DLD1 (cell line): ENCODE data around the gene PRKCSH.
"Not testable (repeated sequence)": the region's sequence is repeated elsewhere in the genome, so short reads cannot be mapped to it uniquely, and the experiment has no call there.

Experiments used
- in situ Hi-C: cut with HindIII; loops from 2 replicates; pipeline ENCODE4 v1.10.0; 2017; ENCODE audit warnings: low sequenced_read_pairs

Gene PRKCSH

DNA sequence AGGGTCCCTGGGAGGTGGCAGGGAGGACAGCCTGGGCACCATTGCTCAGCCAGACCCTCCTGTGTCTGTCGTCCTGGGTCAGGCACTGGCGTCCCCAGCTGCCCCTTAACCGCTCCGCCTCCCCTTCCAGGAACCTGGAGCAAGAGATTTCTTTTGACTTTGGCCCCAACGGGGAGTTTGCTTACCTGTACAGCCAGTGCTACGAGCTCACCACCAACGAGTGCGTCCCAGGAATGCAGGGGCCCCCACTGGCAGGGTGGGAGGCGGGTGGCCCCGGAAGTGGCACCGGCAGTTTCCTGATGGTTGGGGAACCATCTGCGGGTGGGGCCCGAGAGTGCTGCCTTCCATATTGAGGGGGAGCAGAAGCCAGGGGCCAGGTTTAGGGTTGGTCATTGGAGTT lies 13.0 kb downstream of the PRKCSH start:
- in situ Hi-C loops = no loop called here

DNA sequence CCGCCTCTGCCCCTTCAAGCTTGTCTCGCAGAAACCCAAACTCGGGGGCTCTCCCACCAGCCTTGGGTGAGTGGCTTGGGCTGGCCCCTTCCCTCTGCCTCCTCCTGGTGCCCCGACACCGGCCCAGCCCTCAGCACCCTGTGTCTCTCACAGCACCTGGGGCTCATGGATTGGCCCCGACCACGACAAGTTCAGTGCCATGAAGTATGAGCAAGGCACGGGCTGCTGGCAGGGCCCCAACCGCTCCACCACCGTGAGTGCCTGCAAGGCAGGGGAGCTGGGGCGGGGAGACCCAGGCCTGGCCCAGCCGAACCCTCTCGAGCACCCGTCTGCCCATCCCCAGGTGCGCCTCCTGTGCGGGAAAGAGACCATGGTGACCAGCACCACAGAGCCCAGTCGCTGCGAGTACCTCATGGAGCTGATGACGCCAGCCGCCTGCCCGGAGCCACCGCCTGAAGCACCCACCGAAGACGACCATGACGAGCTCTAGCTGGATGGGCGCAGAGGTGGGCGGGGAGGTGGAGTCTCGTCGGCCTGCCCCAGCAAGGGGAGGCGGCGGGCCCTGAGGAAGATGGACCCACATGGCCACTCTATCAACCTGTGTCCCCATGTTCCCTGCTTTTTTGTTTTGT lies 13.6 kb downstream of the PRKCSH start:
- in situ Hi-C loops = no loop called here

- in situ Hi-C loops = no loop called here
Observed at GRCh38 chr19:11450570-11451326, 15.3 kb downstream of the PRKCSH start.

DNA sequence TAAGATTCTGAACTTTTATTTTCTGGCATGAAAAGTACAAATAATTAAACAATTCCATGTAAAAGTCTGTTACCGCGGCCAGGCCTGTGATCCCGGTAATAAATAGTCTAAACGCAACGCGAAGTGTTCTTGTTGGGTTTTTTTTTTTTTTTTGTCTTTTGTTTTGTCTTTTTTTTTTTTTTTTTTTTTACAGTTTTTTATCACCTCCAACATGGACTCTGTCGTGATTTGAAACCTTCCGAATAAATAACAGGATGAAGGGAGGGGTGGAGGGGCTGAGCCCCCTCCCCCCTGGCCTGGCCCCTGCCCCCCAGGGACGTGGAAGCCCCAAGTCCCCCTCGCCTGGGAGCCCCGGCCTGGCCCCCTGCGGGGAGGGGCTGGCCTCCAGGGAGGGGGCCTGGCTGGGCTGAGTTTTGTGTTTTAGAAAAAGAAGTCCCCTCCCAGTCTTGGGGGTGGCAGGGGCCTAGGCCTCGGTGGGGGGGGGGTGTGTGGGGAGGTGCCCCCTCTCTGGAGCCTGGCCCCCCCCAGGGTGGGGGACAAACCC lies 16.0 kb downstream of the PRKCSH start:
- in situ Hi-C loops = no loop called here

DNA sequence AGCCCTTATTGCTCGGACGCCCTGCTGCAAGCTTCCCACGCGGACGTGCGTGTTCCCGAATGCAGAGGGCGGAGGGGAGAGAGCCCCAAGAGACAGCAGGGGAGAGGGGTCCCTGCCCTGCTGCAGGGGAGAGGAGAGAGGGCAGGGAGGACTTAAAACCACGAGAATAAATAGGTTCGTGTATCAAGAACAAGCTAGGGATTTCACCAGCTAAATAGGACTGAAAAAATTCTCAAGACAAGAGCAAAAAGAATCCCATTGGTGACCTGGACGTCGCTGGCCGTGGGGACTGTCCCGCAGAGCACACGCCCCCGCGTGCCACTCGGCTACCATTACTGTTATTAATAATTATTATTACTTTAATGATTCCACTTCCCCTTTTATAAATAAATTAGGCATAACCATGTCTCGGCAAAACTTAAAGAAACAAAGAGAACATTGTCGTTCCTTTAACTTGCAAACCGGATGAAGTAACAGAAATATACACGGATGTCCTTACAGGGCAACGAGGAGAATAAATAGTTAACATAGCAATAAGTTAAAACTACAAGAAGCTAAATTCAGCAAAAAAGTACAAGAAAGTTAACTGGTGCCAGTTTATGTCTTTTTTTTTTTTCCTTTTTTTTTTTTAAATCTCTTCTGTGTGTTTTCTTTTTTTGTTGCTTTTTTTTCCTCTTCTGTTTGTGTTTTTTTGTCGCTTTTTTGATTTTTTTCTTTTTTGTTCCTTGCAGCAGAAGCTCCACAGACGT lies 16.6 kb downstream of the PRKCSH start:
- in situ Hi-C loops = no loop called here

- in situ Hi-C loops = no loop called here
Observed at GRCh38 chr19:11452620-11453310, 17.3 kb downstream of the PRKCSH start.

DNA sequence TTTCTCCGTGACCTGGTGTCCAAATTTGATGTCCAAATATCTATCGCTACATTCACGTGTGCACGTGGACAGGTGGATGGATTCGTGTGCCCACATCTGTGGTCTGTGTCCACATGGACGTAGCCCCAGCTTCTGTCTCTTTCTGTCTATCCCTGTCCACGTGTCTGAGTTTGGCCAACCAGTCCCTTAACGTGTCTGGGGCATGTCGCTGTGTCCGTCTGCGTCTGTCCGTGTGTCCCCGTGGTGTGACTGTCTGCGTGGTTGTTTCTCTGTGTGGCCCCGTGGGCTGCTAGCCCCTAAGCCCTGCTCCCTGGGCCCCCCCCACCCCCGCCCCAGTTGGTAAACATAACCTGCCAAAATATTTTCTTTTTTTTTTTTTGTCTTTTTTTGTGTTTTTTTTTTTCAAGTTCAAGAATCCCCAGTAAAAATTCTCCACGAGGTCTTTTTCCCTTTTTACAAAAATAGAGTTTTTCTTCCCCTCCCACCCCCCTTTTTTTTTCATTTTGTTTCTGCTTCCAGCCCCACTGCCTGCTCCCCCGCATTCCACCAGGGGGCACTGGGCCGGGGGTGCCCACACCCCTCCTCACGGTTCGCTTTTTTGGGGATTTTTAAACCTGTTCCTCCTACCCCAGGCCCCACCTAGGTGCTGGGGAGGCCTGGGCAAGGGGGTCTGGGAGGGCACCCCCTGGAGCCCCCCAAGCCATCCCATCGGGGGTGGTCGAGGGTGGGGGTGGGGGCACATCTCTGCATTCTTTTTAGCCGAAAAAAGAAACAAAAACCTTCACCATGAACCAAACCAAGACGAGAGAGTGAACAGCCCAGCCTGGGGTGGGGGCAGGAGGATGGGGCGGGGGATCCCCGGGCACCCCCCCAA lies 18.3 kb downstream of the PRKCSH start:
- in situ Hi-C loops = no loop called here

GRCh38 chr19:11455233-11455554 lies 19.8 kb downstream of the PRKCSH start:
- in situ Hi-C loops = not testable (repeated sequence)

DNA sequence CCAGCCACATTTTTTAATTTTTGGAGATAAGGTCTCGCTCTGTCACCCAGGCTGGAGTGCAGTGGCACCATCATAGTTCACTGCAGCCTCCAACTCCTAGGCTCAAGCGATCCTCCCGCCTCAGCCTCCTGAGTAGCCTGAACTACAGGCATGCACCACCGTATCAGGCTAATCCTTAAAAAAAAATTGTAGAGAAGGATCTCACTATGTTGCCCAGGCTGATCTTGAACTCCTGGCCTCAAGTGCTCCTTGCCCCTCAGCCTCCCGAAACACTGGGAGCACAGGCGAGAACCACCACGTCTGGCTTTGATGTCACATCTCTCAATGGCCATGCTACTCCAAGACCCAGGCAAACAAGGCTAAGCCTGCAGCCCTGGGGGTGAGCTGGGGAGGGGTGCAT lies 21.2 kb downstream of the PRKCSH start:
- in situ Hi-C loops = no loop called here

- in situ Hi-C loops = no loop called here
Observed at GRCh38 chr19:11457115-11457514, 21.7 kb downstream of the PRKCSH start.

DNA sequence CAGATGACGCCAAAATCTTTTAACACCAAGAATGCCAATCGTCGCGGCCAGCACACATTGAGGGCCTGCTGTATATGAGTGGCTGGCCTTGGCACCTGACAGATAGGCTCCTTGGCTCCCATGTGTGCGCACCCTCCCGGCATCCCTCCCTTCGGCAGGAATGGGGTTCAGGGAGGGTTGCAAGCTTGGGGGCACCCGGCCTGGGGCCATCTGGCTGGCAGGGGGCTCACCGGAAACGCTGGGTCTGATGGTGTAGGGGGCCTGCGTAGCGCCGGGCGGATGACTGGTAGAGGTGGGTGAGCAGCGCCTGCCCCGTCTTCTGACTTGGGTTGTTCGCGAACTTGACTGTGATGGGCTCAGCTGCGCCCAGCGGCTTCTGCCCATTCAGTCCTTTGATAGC lies 22.4 kb downstream of the PRKCSH start:
- in situ Hi-C loops = no loop called here

DNA sequence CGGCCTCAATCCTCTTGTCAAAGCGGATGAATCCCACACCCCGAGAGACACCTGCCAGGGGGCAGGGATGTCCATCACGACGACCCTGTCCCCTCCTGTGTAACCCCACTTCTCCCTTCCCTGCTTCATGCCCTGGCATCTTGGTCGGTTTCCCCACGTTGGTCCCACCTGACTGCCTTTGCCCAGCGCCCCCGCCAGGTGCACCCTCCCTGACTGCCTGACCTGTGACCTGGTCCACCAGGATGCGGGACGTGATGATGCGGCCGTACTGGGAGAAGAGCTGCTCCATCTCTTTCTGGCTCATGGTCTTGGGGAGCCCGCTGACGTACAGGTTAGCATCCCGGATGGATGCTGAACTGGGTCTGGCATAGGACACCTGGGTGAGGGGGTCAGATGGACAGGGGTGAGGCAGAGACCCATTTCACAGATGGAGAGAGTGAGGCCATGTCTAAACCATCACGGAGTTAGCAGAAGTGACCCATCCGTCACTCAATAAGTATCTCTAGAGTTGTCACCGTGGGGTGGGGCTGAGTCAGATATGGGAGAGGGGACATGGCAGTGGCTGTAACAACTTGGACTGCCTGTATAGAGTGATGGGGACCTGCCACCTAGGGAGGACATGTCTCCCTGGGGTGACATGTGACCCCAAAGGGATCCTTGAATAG lies 22.9 kb downstream of the PRKCSH start:
- in situ Hi-C loops = no loop called here

- in situ Hi-C loops = not testable (repeated sequence)
Observed at GRCh38 chr19:11458912-11459311, 23.5 kb downstream of the PRKCSH start.

DNA sequence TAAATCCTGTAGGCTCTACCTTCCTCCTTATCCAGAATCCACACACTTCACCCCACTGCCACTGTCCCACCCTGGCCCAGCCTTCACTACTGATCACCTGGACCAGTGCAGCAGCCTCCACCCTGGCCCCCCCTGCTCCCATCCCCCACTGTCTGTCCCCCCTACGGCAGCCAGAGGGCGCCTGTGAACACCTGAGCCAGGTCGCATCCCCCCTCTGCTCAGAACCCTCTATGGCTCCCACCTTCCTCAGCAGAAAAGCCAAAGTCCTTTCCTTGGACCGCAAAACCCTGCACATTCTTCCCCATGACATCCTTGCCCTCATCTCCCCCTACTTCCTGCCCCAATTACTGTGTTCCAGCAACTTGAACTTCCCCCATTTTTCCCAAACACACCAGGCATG lies 24.8 kb downstream of the PRKCSH start:
- in situ Hi-C loops = no loop called here

DNA sequence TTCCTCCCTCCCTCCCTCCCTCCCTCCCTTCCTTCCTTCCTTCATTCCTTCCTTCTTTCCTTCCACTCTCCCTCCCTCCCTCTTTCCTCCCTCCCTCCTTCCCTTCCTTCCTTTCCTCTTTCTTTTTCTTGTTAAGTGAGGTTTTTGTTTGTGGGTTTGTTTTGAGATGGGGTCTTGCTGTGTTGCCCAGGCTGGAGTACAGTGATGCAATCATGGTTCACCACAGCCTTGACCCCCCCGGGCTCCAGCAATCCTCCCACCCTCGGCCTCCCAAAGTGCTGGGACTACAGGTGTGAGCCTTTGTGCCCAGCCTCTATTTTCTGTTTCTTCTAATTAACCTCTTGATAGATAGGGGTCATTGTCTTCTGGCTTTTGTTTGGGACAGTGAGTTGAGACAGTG lies 26.0 kb downstream of the PRKCSH start:
- in situ Hi-C loops = no loop called here

GRCh38 chr19:11463391-11463790 lies 28.0 kb downstream of the PRKCSH start:
- in situ Hi-C loops = no loop called here

DNA sequence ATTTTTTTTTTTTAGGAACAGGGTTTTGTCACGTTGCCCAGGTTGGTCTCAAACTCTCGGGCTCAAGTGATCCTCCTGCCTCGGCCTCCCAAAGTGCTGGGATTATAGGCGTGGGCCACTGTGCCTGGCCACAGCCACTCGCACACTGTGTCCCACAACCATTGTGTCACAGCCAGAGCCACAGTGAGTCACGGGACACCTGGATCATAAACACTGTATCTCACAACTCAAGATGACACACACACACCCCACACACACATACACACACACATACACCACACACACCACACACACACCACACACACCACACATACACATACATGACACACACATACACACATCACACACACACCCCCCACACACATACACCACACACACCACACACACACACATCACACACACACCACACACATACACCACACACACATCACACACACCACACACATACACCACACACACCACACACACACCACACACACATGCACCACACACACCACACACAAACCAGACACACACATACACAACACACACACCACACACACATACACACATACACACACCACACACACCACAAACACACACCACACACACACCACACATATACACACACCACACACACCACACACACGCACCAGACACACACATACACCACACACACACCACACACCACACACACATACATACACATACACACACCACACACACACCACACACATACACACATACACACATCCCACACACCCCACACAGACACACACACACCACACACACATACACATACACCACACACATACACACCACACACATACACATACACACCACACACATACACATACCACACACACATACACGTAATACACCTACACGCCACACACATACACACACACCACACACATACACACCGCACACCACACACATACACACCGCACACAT lies 29.2 kb downstream of the PRKCSH start:
- in situ Hi-C loops = no loop called here

- in situ Hi-C loops = no loop called here
Observed at GRCh38 chr19:11465600-11465999, 30.2 kb downstream of the PRKCSH start.
